C4-2B (cell line): ENCODE data around the gene EOGT.

Source experiments
- H3K27ac ChIP-seq: fragments of 450-650 bp; 2 replicates; pipeline ENCODE4 v1.5.1; 2017
- ZFX ChIP-seq: fragments of 450-650 bp; IDR thresholded peaks from 2 replicates; pipeline ENCODE4 v1.6.1; 2017
- TF ChIP-seq, protein P1 (sequence below): fragments of 450-650 bp; conservative IDR thresholded peaks from 2 replicates; pipeline ENCODE4 v1.5.1; 2017; ENCODE audit warnings: mild to moderate bottlenecking

EOGT gene

GRCh38 chr3:68973639-68974038 is 39.8 kb downstream of the EOGT start:
- H3K27ac ChIP-seq = no peak overlapping the region
- TF ChIP-seq ZFX = no peak

GRCh38 chr3:68972358-68972979 is 41.0 kb downstream of the EOGT start:
- TF ChIP-seq, protein P1, sequence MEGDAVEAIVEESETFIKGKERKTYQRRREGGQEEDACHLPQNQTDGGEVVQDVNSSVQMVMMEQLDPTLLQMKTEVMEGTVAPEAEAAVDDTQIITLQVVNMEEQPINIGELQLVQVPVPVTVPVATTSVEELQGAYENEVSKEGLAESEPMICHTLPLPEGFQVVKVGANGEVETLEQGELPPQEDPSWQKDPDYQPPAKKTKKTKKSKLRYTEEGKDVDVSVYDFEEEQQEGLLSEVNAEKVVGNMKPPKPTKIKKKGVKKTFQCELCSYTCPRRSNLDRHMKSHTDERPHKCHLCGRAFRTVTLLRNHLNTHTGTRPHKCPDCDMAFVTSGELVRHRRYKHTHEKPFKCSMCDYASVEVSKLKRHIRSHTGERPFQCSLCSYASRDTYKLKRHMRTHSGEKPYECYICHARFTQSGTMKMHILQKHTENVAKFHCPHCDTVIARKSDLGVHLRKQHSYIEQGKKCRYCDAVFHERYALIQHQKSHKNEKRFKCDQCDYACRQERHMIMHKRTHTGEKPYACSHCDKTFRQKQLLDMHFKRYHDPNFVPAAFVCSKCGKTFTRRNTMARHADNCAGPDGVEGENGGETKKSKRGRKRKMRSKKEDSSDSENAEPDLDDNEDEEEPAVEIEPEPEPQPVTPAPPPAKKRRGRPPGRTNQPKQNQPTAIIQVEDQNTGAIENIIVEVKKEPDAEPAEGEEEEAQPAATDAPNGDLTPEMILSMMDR = peak; percentile 85
- TF ChIP-seq ZFX = no peak

DNA sequence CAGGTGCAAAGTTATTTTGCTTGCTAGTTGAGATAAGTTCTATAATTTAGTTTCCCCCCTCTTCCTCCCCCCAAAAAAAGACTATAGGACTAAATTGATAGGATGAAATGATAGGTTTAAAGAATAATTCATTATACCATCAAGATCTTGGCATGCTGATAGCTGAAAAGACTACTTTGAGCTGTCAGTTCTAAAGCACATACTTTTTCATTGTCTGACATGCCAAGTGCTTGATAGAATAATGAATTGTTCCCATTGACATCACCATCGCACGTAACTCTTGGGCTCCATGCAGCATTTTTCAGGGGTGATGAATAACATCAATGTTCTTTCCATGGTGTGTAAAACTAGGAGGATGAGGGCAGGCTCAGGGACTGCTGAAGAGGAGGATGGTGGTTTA is 48.8 kb downstream of the EOGT start:
- TF ChIP-seq, protein P1 = no peak
- no peak for TF ChIP-seq ZFX
- no peak overlapping the region for H3K27ac ChIP-seq

More at GRCh38 chr3:68972358-68972979, 41.0 kb downstream of the EOGT start:
- H3K27ac ChIP-seq = no peak overlapping the region

GRCh38 chr3:68963891-68964290 is 49.6 kb downstream of the EOGT start:
- no peak overlapping the region for H3K27ac ChIP-seq
- TF ChIP-seq ZFX = no peak
- TF ChIP-seq, protein P1 = no peak

- no peak overlapping the region for H3K27ac ChIP-seq
- no peak for TF ChIP-seq ZFX
- TF ChIP-seq, protein P1 = no peak
These were observed 50.1 kb downstream of the EOGT start for GRCh38 chr3:68963376-68963775.

DNA sequence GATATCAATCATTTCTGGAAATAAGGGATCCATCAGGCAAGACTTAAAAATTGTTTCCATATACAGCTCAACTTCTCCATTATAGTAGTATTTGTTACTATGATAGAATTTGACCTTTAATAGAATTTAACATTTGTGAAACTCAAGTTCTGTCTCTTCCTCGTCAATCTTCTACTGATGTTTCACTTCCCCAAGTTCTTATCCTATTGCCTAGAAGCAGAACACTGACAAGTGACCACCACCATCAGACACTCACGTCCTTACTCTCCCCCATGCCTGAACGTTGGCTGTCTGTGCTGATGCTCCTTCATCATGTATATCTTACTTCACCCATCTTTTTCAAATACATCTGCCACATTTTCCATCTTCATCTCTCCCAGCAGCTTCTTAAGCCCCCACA is 54.6 kb downstream of the EOGT start:
- H3K27ac ChIP-seq = no peak overlapping the region

DNA sequence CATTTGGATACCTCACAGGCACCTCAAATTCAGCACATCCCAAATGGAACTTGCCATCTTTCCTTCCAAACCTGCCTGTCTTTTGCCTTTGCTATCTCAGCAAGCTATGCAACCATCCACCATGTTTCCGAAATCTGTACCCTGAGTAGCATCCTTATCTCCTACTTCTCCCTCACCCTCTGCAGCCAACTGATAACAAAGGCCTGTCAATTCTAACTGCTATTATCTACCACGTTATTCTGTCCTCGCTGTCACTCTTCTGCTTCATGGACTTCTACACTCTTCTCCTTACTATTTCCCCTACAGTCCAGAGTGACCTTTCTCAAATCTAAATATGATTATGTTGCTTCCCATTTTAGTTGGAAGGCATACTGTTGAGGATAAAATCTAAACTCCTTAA is 55.6 kb downstream of the EOGT start:
- no peak for TF ChIP-seq ZFX
- TF ChIP-seq, protein P1 = no peak
- H3K27ac ChIP-seq = no peak overlapping the region

More for the DNA sequence above, 54.6 kb downstream of the EOGT start:
- TF ChIP-seq, protein P1 = no peak
- TF ChIP-seq ZFX = no peak

- H3K27ac ChIP-seq = no peak overlapping the region
- no peak for TF ChIP-seq ZFX
- TF ChIP-seq, protein P1 = no peak
These were observed 59.6 kb downstream of the EOGT start for GRCh38 chr3:68953816-68954444.
